Glutamatergic neuron (in vitro differentiated cells): ENCODE results near the gene RPL41. TPM values are rescaled to one million over a fixed set of nuclear protein-coding genes. Genes with fewer than 3 reads are reported as not detected.
A peak's percentile ranks its signal among the peaks of the same experiment; 100 is the strongest.
"Not testable (repeated sequence)": the region's sequence is repeated elsewhere in the genome, so short reads cannot be mapped to it uniquely, and the experiment has no call there.

Experiments used
- DNase-seq: peaks from one replicate; pipeline ENCODE4 v3.0.0; 2022
- H3K27ac Mint-ChIP-seq: one replicate; pipeline ENCODE4 v1.8.0; 2020; ENCODE audit warnings: mild to moderate bottlenecking, mixed read lengths, inconsistent platforms; ENCODE audit not compliant: unreplicated experiment
- H3K27me3 Mint-ChIP-seq: one replicate; pipeline ENCODE4 v1.8.0; 2020; ENCODE audit warnings: mild to moderate bottlenecking, moderate library complexity, mixed read lengths, inconsistent platforms; ENCODE audit not compliant: unreplicated experiment
- H3K36me3 Mint-ChIP-seq: one replicate; pipeline ENCODE4 v1.8.0; 2020; ENCODE audit warnings: mild to moderate bottlenecking, mixed read lengths, inconsistent platforms; ENCODE audit not compliant: unreplicated experiment
- H3K4me1 Mint-ChIP-seq: one replicate; pipeline ENCODE4 v1.8.0; 2020; ENCODE audit warnings: mild to moderate bottlenecking, low read depth, mixed read lengths, inconsistent platforms; ENCODE audit not compliant: unreplicated experiment
- H3K4me3 Mint-ChIP-seq: one replicate; pipeline ENCODE4 v1.8.0; 2020; ENCODE audit warnings: mild to moderate bottlenecking, mixed read lengths, inconsistent platforms; ENCODE audit not compliant: unreplicated experiment
- H3K9me3 Mint-ChIP-seq: one replicate; pipeline ENCODE4 v1.8.0; 2020; ENCODE audit warnings: mild to moderate bottlenecking, moderate library complexity, mixed read lengths, inconsistent platforms; ENCODE audit not compliant: unreplicated experiment
- CTCF ChIP-seq: fragments of 200-600 bp; sonication (generic); IDR thresholded peaks from one replicate; pipeline ENCODE4 v1.5.0; 2021; ENCODE audit not compliant: partially characterized antibody, unreplicated experiment
- total RNA-seq: library from RNA; stranded (reverse); fragmentation: NEBNext Ultra II Directional; extraction: Animal tissue kit (Norgen Biotek cat#: 25700); gene quantifications from one replicate; pipeline ENCODE4 v1.2.1, GENCODE V29; 2021; ENCODE audit not compliant: unreplicated experiment

The RPL41 gene
- total RNA-seq, 1 donor from 2014 or later: 1,433 TPM

- H3K27ac Mint-ChIP-seq: peak overlapping the region; percentile 99
- H3K9me3 Mint-ChIP-seq: peaks cover 17% of the 10 kb centered on the region
- peak overlapping the region; percentile 98 for H3K4me3 Mint-ChIP-seq
- H3K36me3 Mint-ChIP-seq: no peaks in the 10 kb centered on the region
- peaks cover 15% of the 10 kb centered on the region for H3K27me3 Mint-ChIP-seq
- no peak for TF ChIP-seq CTCF
- DNase-seq: no peak
- peaks cover 18% of the 10 kb centered on the region for H3K4me1 Mint-ChIP-seq
Observed at GRCh38 chr12:56115329-56115728, 1.1 kb upstream of the RPL41 start.

GRCh38 chr12:56117082-56117706 lies 761 bp downstream of the RPL41 start:
- peaks cover 17% of the 10 kb centered on the region for H3K9me3 Mint-ChIP-seq
- not testable (repeated sequence) for DNase-seq, H3K36me3 Mint-ChIP-seq
- peaks cover 15% of the 10 kb centered on the region for H3K27me3 Mint-ChIP-seq
- peaks cover 18% of the 10 kb centered on the region for H3K4me1 Mint-ChIP-seq
- peak overlapping the region; percentile 99 for H3K27ac Mint-ChIP-seq
- H3K4me3 Mint-ChIP-seq: peak overlapping the region; percentile 98

- TF ChIP-seq CTCF: no peak
- peak; percentile 94 for DNase-seq
- Mint-ChIP-seq H3K4me1 (peaks cover 18% of the 10 kb centered on the region), H3K36me3 (no peaks in the 10 kb centered on the region), H3K4me3 (peak within 1 kb of the TSS; percentile 98), H3K9me3 (peaks cover 17% of the 10 kb centered on the region), H3K27ac (peak within 1 kb of the TSS; percentile 99), H3K27me3 (peaks cover 15% of the 10 kb centered on the region)
Observed at GRCh38 chr12:56117778-56118687, 1.6 kb downstream of the RPL41 start, which contains the start of gene ZC3H10. ZC3H10 (plus strand) TSS chr12:56118266; CDS start chr12:56120563, 2,297 bp downstream.

- Mint-ChIP-seq H3K9me3 (peaks cover 17% of the 10 kb centered on the region), H3K4me3 (peak overlapping the region; percentile 98), H3K4me1 (peaks cover 18% of the 10 kb centered on the region), H3K36me3 (no peaks in the 10 kb centered on the region), H3K27me3 (peaks cover 15% of the 10 kb centered on the region), H3K27ac (peak overlapping the region; percentile 88)
- no peak for DNase-seq
- TF ChIP-seq CTCF: no peak
Observed at GRCh38 chr12:56118688-56119357, 2.4 kb downstream of the RPL41 start.

GRCh38 chr12:56119361-56119796 lies 2.9 kb downstream of the RPL41 start:
- H3K4me1 Mint-ChIP-seq: peaks cover 18% of the 10 kb centered on the region
- peak; percentile 75 for TF ChIP-seq CTCF
- peaks cover 15% of the 10 kb centered on the region for H3K27me3 Mint-ChIP-seq
- H3K4me3 Mint-ChIP-seq: peak overlapping the region; percentile 98
- no peaks in the 10 kb centered on the region for H3K36me3 Mint-ChIP-seq
- peak; percentile 51 for DNase-seq
- peaks cover 17% of the 10 kb centered on the region for H3K9me3 Mint-ChIP-seq
- peak overlapping the region; percentile 62 for H3K27ac Mint-ChIP-seq
